SK-N-SH treated with all-trans-retinoic acid at 6 μM for 48 hours (cell line): ENCODE measurements around the gene CYRIA.

Source experiments
- ARNTL ChIP-seq: fragments of 450-650 bp; formaldehyde crosslinking; IDR thresholded peaks from 2 replicates; pipeline ENCODE4 v1.5.0; 2020; ENCODE audit warnings: low read depth, mild to moderate bottlenecking, moderate library complexity, borderline replicate concordance
- ISL1 ChIP-seq: fragments of 250-450 bp; sonication (Bioruptor Pico); IDR thresholded peaks from 2 replicates; pipeline ENCODE4 v2.1.2; 2022; ENCODE audit warnings: mild to moderate bottlenecking, moderate library complexity
- RARB ChIP-seq: fragments of 250-450 bp; sonication (Bioruptor Pico); IDR thresholded peaks from 2 replicates; pipeline ENCODE4 v1.8.0; 2021; ENCODE audit warnings: mild to moderate bottlenecking, moderate library complexity
- SNAI2 ChIP-seq: fragments of 250-450 bp; sonication (Bioruptor Pico); IDR thresholded peaks from 2 replicates; pipeline ENCODE4 v1.5.0; 2020; ENCODE audit warnings: mild to moderate bottlenecking, moderate library complexity
- TCF4 ChIP-seq: fragments of 250-450 bp; sonication (Bioruptor Pico); IDR thresholded peaks from 2 replicates; pipeline ENCODE4 v1.8.0; 2021; ENCODE audit warnings: mild to moderate bottlenecking, moderate library complexity, borderline replicate concordance
- ZC3H10 ChIP-seq: fragments of 250-450 bp; sonication (Bioruptor Pico); IDR thresholded peaks from 2 replicates; pipeline ENCODE4 v1.5.1; 2021; ENCODE audit warnings: mild to moderate bottlenecking, moderate library complexity
- ZFP3 ChIP-seq: fragments of 250-450 bp; sonication (Bioruptor Pico); IDR thresholded peaks from 2 replicates; pipeline ENCODE4 v1.5.0; 2020; ENCODE audit warnings: mild to moderate bottlenecking, moderate library complexity
- ZFP30 ChIP-seq: fragments of 450-650 bp; formaldehyde crosslinking; IDR thresholded peaks from 2 replicates; pipeline ENCODE4 v1.5.0; 2022; ENCODE audit warnings: mild to moderate bottlenecking, moderate library complexity
- ZNF70 ChIP-seq: fragments of 450-650 bp; formaldehyde crosslinking; IDR thresholded peaks from 2 replicates; pipeline ENCODE4 v1.5.0; 2020; ENCODE audit warnings: mild to moderate bottlenecking, moderate library complexity
- TF ChIP-seq, protein P1 (sequence below): fragments of 250-450 bp; sonication (Bioruptor Pico); IDR thresholded peaks from 2 replicates; pipeline ENCODE4 v1.8.0; 2020; ENCODE audit warnings: mild to moderate bottlenecking, moderate library complexity, borderline replicate concordance
- TF ChIP-seq, protein P2 (sequence below): fragments of 250-450 bp; sonication (Bioruptor Pico); IDR thresholded peaks from 2 replicates; pipeline ENCODE4 v1.5.1; 2020; ENCODE audit warnings: low read depth, mild to moderate bottlenecking, moderate library complexity
- TF ChIP-seq, protein P3 (sequence below): fragments of 250-450 bp; sonication (Bioruptor Pico); IDR thresholded peaks from 2 replicates; pipeline ENCODE4 v1.5.1; 2021; ENCODE audit warnings: mild to moderate bottlenecking, moderate library complexity

DNA sequence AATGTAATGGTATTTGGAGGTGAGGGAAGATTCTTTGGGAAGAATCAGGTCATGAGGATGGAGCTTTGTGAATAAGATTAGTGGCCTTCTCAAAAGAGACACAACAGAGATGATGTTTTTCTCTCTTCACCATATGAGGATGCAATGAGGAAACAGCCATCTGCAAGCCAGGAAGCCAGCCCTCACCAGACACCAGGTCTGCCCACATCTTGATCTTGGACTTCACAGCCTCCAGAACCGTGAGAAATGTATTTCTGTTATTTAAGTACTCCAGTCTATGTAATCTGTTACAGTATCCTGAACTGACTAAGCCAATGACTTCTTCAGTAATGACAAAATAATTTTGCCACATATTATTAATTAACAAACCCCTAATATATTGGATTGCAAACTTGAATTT, 28.3 kb downstream of the CYRIA start:
- TF ChIP-seq, protein P1, sequence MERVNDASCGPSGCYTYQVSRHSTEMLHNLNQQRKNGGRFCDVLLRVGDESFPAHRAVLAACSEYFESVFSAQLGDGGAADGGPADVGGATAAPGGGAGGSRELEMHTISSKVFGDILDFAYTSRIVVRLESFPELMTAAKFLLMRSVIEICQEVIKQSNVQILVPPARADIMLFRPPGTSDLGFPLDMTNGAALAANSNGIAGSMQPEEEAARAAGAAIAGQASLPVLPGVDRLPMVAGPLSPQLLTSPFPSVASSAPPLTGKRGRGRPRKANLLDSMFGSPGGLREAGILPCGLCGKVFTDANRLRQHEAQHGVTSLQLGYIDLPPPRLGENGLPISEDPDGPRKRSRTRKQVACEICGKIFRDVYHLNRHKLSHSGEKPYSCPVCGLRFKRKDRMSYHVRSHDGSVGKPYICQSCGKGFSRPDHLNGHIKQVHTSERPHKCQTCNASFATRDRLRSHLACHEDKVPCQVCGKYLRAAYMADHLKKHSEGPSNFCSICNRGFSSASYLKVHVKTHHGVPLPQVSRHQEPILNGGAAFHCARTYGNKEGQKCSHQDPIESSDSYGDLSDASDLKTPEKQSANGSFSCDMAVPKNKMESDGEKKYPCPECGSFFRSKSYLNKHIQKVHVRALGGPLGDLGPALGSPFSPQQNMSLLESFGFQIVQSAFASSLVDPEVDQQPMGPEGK (CRISPR knock-in tag): no peak
- no peak for TF ChIP-seq SNAI2 (CRISPR knock-in tag)
- TF ChIP-seq TCF4 (CRISPR knock-in tag): no peak
- no peak for TF ChIP-seq ARNTL
- TF ChIP-seq, protein P2, sequence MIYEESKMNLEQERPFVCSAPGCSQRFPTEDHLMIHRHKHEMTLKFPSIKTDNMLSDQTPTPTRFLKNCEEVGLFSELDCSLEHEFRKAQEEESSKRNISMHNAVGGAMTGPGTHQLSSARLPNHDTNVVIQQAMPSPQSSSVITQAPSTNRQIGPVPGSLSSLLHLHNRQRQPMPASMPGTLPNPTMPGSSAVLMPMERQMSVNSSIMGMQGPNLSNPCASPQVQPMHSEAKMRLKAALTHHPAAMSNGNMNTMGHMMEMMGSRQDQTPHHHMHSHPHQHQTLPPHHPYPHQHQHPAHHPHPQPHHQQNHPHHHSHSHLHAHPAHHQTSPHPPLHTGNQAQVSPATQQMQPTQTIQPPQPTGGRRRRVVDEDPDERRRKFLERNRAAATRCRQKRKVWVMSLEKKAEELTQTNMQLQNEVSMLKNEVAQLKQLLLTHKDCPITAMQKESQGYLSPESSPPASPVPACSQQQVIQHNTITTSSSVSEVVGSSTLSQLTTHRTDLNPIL (CRISPR knock-in tag): no peak
- no peak for TF ChIP-seq ZFP30 (CRISPR knock-in tag)
- TF ChIP-seq ZFP3 (CRISPR knock-in tag): no peak
- TF ChIP-seq ZNF70 (CRISPR knock-in tag): no peak
- TF ChIP-seq RARB (CRISPR knock-in tag): no peak
- TF ChIP-seq ZC3H10 (CRISPR knock-in tag): no peak
- TF ChIP-seq, protein P3, sequence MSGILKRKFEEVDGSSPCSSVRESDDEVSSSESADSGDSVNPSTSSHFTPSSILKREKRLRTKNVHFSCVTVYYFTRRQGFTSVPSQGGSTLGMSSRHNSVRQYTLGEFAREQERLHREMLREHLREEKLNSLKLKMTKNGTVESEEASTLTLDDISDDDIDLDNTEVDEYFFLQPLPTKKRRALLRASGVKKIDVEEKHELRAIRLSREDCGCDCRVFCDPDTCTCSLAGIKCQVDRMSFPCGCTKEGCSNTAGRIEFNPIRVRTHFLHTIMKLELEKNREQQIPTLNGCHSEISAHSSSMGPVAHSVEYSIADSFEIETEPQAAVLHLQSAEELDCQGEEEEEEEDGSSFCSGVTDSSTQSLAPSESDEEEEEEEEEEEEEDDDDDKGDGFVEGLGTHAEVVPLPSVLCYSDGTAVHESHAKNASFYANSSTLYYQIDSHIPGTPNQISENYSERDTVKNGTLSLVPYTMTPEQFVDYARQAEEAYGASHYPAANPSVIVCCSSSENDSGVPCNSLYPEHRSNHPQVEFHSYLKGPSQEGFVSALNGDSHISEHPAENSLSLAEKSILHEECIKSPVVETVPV (CRISPR knock-in tag): no peak
- no peak for TF ChIP-seq ISL1
